HG02571 (cell line): ENCODE measurements around the gene POLR3G.

Experiments
- ATAC-seq: cut with Tn5 transposase; IDR thresholded peaks from one replicate; pipeline ENCODE4 v1.9.1; 2021; ENCODE audit warnings: mild to moderate bottlenecking, moderate library complexity; ENCODE audit not compliant: unreplicated experiment

POLR3G gene

GRCh38 chr5:90549729-90550275 is 75.1 kb downstream of the POLR3G start:
- no peak for ATAC-seq

- ATAC-seq: no peak
Observed at GRCh38 chr5:90550963-90551362, 76.3 kb downstream of the POLR3G start.

- ATAC-seq: no peak
Observed at GRCh38 chr5:90551376-90551775, 76.7 kb downstream of the POLR3G start.

GRCh38 chr5:90553711-90554110 is 79.0 kb downstream of the POLR3G start:
- ATAC-seq: no peak

GRCh38 chr5:90554358-90555006 is 79.8 kb downstream of the POLR3G start:
- ATAC-seq: no peak

- ATAC-seq: no peak
Observed at GRCh38 chr5:90555666-90556065, 81.0 kb downstream of the POLR3G start.

- ATAC-seq: no peak
Observed at GRCh38 chr5:90557391-90557790, 82.7 kb downstream of the POLR3G start.

GRCh38 chr5:90557871-90558270 is 83.2 kb downstream of the POLR3G start:
- no peak for ATAC-seq

GRCh38 chr5:90558344-90559192 is 83.9 kb downstream of the POLR3G start, which contains the start of gene ADGRV1:
ADGRV1 (plus strand) TSS chr5:90558797; CDS start chr5:90558896, 99 bp downstream.
- ATAC-seq: no peak

GRCh38 chr5:90560771-90561170 is 86.1 kb downstream of the POLR3G start:
- no peak for ATAC-seq

- no peak for ATAC-seq
Observed at GRCh38 chr5:90561766-90562165, 87.1 kb downstream of the POLR3G start.

GRCh38 chr5:90562341-90562740 is 87.7 kb downstream of the POLR3G start:
- ATAC-seq: no peak

- no peak for ATAC-seq
Observed at GRCh38 chr5:90563108-90563507, 88.4 kb downstream of the POLR3G start.
